ENCODE data around the gene CLMN.

CLMN gene

DNA sequence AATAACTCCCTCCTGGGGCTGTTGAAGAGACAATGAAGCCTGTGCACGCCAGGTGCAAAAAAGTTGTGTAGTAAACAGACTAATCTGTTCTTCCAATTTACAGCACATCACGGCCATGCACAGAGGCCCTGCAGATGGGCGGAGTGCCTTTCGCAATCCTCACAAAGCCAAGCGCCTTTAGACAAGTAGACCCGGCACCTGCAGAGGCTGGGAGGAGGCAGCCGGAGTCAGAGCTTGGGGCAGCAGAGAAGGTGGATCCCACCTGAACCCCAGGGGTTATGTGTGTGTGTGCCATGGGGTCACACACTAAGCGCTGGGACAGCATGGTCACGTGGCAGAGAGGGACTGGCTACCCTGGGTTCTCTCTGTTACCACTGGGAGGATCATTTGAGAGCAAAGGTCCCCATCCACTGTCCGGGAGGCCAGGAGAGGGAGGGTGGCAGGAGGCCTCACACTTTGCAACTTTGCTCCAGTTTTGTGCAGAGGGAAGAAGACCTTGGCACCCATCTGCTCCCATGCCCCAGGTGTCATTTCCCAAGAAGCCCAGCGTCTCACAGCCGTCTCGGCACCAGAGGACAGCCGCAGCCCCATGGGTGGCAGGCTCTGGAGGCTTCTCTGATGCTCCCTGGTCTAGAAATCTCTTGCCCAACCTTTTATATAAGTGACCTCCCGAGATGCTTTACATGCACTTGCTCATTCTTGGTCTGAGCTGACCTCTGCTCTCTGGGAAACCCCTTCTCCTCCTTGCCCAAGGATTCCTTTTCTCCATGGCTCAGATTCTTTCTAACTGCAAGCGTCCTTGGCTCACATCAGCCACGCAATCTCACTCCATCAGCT, 82.4 kb downstream of the CLMN start:
- no peak for DNase-seq

DNA sequence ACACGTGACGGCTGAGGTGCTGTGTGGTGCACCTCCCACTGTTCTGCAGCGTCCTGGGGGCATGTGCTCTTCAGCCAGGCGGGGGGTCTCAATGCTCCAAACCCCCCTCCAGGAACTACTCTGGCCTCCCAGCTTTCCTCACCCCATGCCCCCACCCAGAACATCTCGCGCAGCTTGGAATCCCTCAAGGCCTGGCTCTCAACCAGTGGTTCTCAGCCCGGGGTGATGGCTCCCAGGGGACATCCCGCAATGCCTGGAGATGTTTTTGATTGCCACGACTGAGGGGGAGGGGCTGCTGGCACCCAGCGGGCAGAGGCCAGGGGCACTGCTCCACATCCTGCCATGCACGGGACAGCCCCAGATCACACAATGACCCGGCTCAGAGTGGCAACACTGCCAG, 83.5 kb downstream of the CLMN start:
- no peak for DNase-seq

DNA sequence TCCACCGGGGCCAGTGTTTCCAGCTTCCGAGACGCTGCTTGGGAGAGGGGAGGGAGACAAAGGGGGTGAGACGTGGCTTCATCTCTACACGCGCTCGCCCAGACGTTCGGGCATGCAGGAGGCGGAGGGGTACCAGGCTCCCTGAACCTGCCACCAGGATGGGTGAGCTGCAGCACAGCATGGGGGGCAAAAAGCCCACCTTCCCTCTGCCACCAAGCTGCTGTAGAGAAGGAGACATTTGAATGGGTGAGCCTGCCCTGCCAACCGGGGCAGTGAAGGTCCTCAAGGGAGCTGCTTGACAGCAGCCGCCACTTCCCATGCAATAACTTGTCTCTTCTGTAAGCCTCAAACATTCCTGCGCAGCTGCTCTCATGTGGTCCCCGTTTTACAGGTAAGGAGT, 83.9 kb downstream of the CLMN start:
- DNase-seq: no peak

DNA sequence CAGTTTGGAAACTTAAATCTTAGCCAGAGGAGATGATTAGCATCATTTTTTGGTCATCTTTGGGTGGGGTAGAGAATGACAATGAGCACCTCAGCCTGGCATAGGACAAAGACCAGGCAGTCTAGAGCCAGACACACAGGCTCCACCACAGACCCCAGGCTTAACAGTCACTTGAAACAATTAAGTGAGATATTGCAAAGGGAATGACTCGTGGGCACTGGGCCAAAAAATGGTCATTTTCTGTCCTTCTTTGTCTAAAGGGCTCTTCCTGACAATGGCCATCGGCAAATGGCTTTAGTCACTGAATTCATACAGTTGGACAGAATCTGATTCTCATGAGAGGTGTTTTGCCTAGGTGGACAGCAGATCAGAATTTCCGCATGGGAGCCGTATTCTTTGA, 84.4 kb downstream of the CLMN start:
- DNase-seq: no peak

DNA sequence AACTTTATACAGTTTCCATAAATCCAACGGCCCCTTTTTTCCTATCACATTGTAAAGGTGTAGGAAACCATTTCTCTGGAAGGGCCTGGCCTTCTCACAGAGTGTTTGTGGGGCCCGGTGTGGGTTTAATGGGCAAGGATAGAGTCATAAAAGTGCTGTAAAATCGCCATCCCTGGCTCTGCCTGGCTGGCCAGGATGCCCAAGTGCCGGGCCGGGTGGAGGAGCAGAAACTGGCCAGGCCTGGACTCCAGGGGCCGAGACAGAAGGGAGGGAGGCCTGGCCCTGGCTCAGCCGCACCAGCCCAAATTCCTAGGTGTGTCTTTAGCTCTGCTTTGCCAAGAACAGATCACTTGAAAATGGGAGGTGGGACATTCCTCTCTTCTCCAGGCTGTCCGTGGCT, 85.3 kb downstream of the CLMN start:
- DNase-seq: no peak

DNA sequence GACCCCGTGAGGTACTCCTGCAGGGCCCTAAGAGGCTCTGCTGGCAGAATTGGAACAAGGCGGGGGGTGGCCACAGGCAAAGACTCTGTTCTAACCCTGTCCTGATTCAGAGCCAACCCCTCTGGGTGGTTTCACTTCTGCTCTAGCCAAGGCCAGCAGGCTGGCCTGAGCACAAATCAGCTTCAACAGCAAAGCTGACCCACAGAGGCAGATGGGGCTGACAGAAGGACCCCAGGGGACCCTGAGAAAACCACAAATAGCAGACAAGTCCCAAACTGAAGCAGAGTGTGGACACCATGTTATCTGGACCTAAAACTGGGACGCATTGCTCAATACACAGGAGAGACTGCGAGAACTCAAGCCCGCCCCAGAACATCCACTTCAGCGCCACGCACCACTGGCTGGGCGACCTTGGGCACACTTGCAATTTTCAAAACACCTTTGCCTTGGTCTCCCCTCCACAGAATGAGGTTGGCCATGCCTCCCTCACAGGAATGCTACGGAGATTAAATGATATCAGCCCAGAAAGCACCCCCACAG, 85.9 kb downstream of the CLMN start:
- no peak for DNase-seq

DNA sequence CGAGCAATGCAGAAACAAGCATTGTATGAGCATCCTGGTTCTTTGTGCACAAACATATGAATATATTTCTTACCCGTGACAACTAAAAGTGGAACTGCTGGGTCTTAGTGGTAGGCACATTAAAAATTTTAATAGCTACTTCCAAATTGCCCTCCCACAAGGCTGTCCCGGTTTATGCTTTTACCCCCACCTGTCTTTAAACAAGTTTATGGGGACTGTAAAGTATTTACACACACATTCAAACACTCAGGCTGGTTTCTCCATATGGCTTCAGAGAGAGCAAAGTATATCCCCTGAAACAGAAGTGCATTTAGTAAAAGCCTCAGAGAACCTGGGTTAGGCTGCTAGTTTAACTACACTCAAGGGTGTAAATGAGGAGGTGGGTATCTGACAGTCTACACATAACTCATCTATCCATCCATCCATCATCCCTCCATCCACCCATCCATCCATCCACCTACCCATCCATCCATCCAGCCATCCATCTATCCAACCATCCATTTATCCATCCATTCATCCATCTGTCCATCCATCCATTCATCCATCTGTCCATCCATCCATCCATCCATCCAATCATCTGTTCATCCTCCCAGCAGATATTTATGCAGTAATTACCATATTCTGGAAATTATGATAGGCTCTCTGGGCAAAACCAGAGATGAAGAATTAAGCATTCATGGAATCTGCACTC, 86.7 kb downstream of the CLMN start:
- DNase-seq: no peak

DNA sequence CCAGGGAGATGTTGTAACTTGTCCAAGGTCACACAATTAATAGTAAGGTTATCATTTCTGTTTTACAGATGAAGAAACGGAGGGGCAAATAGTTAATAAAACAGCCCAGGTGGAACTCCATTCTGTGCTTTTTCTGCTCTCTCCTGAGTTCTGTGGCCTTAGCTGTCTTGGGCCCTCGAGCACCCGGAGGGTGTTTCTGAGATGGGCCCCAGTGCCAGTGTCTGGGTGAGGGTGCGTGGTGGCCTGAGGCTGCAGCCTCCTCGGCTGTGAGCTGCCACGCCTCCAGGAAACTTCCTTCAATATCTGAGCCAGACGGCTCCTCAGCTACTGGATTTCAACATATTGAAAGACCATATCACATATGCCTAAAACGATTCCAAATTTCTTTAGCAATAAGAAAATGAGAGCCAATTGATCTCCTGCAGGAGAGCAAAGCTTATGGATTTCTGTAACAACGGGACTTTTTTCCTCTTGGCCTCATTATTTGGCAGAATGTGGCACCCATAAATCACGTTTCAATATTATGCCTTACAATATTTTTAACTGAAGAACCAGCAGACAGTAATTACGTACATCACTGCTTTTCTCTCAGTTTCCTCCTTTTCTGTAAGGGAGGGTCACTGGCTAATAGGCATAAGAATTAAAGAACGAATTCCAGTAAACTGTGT, 87.6 kb downstream of the CLMN start:
- no peak for DNase-seq

DNA sequence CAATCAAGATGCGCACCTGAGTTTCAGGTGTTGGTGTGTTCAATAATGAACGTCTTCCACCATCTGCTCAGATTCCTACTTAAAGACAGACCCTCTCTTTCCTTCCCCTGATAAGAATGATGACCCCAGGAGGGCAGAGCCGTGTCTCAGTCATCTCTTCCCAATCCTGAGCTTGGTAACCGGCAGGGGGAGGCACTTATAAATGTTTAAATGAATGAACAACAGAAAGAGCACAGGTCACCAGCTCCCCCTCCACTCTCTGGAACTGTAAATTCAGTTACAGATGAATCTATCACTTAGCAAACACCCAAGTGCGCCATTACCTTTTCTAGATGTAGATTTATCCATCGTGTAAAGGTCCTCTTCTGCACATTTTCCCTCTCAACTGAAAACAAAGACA, 90.0 kb downstream of the CLMN start:
- no peak for DNase-seq

DNA sequence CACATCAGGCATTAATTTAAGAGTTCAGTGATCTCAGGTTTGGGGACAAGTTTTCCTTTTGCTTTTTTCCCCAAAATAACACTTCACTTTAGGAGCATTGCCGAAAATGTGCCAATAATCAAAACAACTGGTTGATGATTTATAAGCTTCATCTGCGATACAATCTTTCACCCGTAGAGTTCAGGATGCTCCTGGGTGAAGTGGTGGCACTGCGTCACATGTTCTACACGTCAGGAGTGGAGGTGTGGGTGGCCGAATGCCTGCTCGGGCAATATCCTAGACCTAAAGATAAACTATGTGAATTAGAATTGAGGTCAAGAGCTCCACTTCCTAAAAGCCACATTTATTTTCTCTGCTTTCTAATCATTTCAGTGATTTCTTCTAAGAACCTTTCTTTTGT, 91.5 kb downstream of the CLMN start:
- no peak for DNase-seq

DNA sequence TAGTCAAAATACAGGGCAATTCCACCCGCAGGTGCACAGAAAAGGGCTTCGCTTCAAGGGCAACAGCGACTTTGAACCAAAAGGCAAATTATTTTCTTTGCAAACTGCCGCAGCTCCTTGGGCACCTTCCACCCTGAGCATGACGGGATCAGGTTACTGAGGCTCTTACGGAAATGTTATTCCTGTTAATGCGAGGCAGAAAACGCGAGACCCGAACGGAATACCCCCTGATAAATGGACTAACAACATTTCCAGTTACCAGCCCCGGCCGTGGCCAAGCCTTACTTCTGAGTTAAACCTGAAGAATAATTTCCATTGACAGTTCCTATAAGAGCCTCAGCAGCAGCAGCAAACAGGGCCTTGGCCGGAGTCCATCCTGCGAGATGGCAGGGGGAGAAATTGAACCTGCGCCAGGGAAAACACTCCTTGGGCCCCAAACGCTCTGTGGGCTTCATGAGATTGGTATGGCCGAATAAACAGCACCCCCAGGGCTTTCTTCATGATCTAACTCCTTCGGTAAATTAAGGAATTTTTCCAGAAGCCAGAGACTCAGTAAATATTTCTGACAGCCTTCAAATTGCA, 92.3 kb downstream of the CLMN start:
- DNase-seq: peak; percentile 36

DNA sequence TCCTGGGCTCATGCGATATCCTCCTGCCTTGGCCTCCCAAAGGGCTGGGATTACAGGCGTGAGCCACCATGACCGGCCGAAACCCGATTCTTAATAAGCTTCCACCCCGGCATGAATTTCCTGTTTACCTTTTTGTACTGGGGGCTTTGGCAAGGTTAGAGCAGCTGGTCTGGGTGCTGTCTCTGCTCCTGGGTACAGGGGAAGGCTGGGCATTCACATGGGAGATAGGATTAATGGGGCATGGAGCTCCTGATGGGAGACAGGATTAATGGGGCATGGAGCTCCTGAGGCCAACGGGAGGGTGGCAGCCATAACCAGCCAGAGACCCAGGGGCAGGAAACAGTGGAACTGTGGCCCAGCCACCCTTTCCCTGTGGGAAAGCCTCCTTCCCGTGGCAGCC, 92.9 kb downstream of the CLMN start:
- DNase-seq: no peak

DNA sequence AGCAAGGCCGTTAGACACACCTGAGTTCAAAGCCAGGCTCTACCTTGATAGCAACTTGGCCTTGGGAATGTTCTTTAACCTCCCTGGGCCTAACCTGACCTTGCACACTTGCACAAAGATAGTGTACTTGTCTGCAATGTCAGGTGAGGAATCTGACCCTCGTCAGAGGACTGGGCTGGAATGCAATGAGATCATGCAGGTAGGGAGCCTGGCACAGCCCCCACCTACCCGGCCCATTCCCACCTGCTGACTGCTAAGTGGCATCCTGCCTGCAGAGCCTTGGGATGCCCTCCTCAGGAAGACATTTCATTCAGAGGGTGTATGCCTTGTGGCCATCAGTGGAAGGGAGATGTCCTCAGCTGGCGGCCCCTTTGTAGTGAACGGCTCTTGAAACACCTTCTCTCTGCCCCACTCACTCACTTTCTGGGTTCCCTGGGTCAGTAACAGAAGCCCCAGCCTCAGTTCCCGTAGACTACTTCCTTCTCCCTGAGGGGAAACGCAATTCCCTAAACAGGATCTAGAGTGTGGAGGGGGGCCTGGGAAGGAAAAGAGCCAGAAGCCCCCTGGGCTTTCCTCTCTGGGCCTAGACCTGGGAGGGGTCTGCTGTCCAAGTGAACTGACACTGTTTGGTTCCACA, 94.3 kb downstream of the CLMN start:
- no peak for DNase-seq

DNA sequence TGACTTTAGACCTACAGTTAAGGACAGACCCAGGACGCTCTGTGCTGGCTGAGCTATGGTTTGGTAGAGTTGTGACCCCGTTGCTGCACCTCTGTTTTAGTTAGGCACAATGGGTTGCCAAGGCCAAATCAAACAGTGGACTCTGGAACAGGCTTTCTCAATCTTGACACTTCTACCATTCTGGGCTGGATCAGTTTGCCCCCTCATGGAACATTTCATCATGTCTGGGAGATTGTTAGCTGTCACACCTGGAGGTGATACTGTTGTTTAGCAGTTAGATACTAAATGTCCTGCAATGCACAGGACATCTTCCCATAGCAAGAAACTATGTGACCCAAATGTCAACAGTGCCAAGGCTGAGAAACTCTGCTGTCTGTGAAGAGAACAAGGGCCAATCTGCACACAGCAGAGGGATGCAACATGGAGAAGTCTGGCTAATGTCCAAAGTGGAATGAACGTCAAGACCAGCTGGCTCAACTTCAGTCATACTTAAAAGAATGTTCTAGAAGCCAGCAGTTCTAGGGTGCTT, 96.8 kb downstream of the CLMN start:
- no peak for DNase-seq

DNA sequence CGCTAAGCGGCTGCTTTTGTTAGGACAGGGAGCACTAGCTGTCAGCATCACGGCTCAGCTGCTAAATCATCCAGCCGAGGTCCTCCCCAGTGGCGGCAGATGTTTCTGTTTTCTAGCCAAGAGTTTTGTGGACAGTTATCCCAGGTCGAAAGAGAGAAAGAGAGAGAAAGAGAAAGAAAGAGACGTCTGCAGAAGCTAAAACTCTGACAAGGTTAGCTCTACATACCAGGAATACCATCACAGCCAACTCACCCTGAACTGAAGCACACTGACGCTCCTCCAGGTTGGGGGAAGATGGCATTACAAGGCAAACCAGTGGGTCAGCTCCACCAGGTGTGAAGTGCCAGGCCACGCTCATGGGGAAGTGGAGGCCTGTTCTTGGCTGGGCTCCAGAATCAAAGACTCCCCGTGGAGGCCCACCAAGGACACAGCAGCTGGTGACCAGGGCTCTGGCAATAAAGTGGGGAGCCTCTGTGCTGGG, 97.5 kb downstream of the CLMN start:
- DNase-seq: no peak

DNA sequence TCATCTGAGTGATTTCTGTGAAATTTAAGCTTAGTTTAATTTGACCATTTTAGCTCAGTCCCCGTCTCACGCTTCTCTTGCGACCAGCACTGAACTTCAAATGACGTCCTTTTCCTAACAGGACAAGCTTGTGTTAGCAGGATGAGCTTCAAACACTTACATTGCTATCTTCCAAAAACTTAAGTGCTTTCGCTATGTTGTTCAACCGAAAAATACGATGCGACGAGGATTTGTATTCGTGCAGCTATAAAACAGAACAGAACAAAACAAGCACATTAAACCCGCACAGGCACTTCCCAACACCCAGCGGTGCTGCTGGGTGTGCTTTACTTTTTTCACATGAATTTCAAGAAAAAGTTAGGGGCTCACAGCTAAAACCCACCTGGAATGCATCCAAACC, 98.2 kb downstream of the CLMN start:
- no peak for DNase-seq

DNA sequence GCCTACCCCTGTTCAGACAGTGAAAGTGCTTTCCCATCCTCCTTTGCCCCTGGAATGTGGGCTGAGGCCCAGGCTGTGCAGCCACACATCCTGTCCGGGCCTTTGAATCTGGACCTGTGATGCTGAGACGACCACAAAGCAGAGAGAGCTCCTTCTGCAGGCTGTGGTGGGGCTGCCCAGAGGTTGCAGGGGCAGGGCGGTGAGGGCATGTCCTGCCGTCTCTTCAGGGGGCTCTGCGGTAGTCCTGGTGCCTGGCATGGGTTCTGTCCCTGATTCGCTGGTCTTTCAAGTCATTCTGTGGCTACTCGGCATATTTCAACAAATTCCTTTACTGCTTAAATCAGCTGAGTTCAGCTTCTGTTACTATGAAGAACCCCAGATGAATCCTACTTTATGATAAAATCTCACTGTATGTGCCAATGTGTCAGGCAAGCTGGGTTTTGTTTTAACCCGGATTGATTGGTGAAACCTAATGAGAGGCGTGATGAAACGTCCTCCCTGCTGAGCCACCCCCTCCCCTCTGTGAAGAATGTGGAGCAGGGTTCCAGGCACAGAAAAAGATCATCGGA, 99.0 kb downstream of the CLMN start:
- no peak for DNase-seq

DNA sequence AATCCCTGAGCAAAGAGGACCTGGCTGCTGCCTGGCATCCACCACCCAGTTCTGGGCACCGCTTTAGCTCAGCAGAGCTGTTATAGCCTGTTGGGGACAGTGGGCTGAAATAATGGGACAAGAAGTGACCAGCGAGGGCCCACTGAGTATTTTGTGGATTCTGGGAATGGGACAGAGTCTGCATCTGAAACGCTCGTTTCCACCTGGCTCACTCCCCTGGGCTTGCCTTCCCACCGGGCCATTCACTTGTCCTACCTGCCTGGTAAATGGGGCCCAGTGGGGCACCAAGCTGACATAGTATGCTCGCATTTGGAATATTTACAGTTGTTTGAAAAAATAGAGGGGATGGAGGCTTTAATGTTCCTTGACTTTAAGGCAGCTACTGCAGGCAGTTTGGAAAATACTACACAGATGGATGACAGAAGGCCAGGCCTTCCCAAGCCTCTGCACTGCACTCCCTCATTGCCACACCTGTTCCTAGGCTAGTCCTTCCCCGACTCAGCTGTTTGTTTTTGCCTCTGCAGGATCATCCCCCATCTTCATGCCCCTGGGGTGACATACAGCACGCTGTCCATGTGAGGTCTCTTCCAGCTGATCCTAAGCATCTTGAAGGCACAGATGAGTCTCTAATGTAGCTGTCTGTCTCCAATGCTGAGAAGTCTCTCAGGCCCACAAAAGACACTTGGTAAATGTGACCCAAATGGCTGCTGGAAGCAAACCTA, 101.1 kb downstream of the CLMN start:
- no peak for DNase-seq

DNA sequence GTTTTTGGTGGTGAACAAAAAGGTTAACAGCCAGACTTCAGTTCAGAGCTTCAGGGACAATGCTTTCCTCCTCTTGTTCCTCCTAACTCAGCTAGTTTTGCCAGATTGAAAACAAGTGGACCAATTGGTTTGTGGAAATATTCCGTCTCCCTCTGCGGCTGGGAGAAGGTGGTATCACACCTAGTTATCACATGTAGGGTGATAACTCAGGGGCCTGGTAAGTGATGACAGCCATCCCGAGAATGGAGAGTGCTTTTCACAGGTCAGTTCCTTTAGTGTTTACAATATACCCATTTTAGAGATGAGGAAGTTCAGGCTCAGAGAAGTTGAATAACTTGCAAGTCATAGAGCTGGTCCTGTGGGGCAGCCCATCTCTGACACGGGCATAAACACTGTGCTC, 101.7 kb downstream of the CLMN start:
- no peak for DNase-seq

DNA sequence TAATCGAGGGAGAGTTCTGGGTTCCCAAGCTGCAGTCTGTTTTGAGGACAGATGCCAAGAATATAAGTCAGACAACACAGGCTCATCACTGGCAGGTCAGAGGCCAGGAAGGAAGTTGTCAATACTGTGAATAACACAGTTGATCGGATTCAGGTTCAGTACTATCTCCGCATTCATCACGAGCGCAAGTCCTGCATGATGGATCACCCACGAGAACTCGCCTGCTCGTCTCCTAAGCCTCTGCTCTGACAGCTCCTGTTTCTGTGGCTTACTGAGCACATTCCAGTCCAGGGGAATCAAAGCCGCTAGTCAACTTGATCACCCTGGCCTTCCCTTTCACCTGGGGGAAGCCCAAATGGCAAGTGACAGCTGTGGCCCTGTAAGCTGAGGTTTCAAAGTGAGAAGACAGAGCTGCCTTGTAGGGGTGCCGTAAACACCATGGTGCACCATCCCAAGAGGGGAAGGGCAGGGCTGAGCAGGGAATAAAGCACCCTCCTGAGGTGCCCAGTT, 102.3 kb downstream of the CLMN start:
- no peak for DNase-seq

DNA sequence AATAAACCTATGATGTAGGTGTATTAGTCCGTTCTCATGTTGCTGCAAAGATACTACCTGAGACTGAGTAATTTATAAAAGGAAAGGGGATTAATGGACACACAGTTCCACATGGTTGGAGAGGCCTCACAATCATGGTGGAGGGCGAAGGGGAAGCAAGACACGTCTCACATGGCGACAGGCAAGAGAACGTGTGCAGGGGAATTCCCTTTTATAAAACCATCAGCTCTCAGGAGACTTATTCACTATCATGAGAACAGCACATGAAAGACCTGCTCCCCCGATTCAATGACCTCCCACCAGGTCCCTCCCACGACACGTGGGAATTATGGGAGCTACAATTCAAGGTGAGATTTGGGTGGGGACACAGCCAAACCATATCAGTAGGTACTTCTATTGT, 103.7 kb downstream of the CLMN start:
- DNase-seq: no peak

Data from SHP77 treated with DMSO at 0.1 percent for 48 hours (cell line).